ENCODE results near the gene MEIKIN.

The MEIKIN gene

GRCh38 chr5:131966551-131966950 lies 21.1 kb upstream of the MEIKIN start:
- H3K4me1 ChIP-seq (ENCODE audit: control insufficient read depth, low read length) = no peaks in the 10 kb centered on the region
- no peak overlapping the region for H3K4me3 ChIP-seq (ENCODE audit: low read length)
- H4K20me1 ChIP-seq (ENCODE audit: control insufficient read depth, insufficient read depth, low read depth, low read length) = no peaks in the 10 kb centered on the region

GRCh38 chr5:131965826-131966415 lies 20.5 kb upstream of the MEIKIN start:
- no peaks in the 10 kb centered on the region for H3K36me3 ChIP-seq (ENCODE audit: control insufficient read depth, low read length)
- H3K4me1 ChIP-seq (ENCODE audit: control insufficient read depth, low read length) = no peaks in the 10 kb centered on the region
- H3K27me3 ChIP-seq (ENCODE audit: control insufficient read depth, low read length) = no peaks in the 10 kb centered on the region
- H3K4me2 ChIP-seq (ENCODE audit: low read length) = no peak overlapping the region
- no peak overlapping the region for H3K4me3 ChIP-seq (ENCODE audit: low read length)
- no peaks in the 10 kb centered on the region for H4K20me1 ChIP-seq (ENCODE audit: control insufficient read depth, insufficient read depth, low read depth, low read length)
- H3F3A ChIP-seq (ENCODE audit: control insufficient read depth, insufficient read depth) = no peaks in the 10 kb centered on the region
- no peak overlapping the region for H3K27ac ChIP-seq (ENCODE audit: low read depth, low read length)
- no peaks in the 10 kb centered on the region for H3K79me2 ChIP-seq (ENCODE audit: control insufficient read depth, low read length)
- TF ChIP-seq EZH2phosphoT487 (IDR thresholded peaks at IDR 0.05; ENCODE audit: borderline replicate concordance, low read length) (no peak), CTCF (IDR thresholded peaks at IDR 0.05; ENCODE audit: low read depth, low read length, poor library complexity, severe bottlenecking) (no peak)
- no peaks in the 10 kb centered on the region for H3K9me3 ChIP-seq (ENCODE audit: control insufficient read depth, insufficient read depth, low read length)
- no peaks in the 10 kb centered on the region for H3K9me2 ChIP-seq (replicated peaks; ENCODE audit: control insufficient read depth, low read length)

More at GRCh38 chr5:131966551-131966950, 21.1 kb upstream of the MEIKIN start:
- Histone ChIP-seq H3F3A (ENCODE audit: control insufficient read depth, insufficient read depth) (no peaks in the 10 kb centered on the region), H3K36me3 (ENCODE audit: control insufficient read depth, low read length) (no peaks in the 10 kb centered on the region), H3K79me2 (ENCODE audit: control insufficient read depth, low read length) (no peaks in the 10 kb centered on the region), H3K27me3 (ENCODE audit: control insufficient read depth, low read length) (no peaks in the 10 kb centered on the region), H3K4me2 (ENCODE audit: low read length) (no peak overlapping the region), H3K9me2 (replicated peaks; ENCODE audit: control insufficient read depth, low read length) (no peaks in the 10 kb centered on the region), H3K27ac (ENCODE audit: low read depth, low read length) (no peak overlapping the region), H3K9me3 (ENCODE audit: control insufficient read depth, insufficient read depth, low read length) (no peaks in the 10 kb centered on the region)
- TF ChIP-seq EZH2phosphoT487 (IDR thresholded peaks at IDR 0.05; ENCODE audit: borderline replicate concordance, low read length) (no peak), CTCF (IDR thresholded peaks at IDR 0.05; ENCODE audit: low read depth, low read length, poor library complexity, severe bottlenecking) (no peak)

- H3K4me3 ChIP-seq (ENCODE audit: low read length) = no peak overlapping the region
- H3F3A ChIP-seq (ENCODE audit: control insufficient read depth, insufficient read depth) = no peaks in the 10 kb centered on the region
- no peaks in the 10 kb centered on the region for H3K36me3 ChIP-seq (ENCODE audit: control insufficient read depth, low read length)
- H3K4me2 ChIP-seq (ENCODE audit: low read length) = no peak overlapping the region
- H3K79me2 ChIP-seq (ENCODE audit: control insufficient read depth, low read length) = no peaks in the 10 kb centered on the region
- H3K27ac ChIP-seq (ENCODE audit: low read depth, low read length) = no peak overlapping the region
- H3K27me3 ChIP-seq (ENCODE audit: control insufficient read depth, low read length) = no peaks in the 10 kb centered on the region
- no peaks in the 10 kb centered on the region for H3K4me1 ChIP-seq (ENCODE audit: control insufficient read depth, low read length)
- TF ChIP-seq EZH2phosphoT487 (IDR thresholded peaks at IDR 0.05; ENCODE audit: borderline replicate concordance, low read length) = no peak
- no peak for TF ChIP-seq CTCF (IDR thresholded peaks at IDR 0.05; ENCODE audit: low read depth, low read length, poor library complexity, severe bottlenecking)
- H4K20me1 ChIP-seq (ENCODE audit: control insufficient read depth, insufficient read depth, low read depth, low read length) = no peaks in the 10 kb centered on the region
- no peaks in the 10 kb centered on the region for H3K9me2 ChIP-seq (replicated peaks; ENCODE audit: control insufficient read depth, low read length)
- H3K9me3 ChIP-seq (ENCODE audit: control insufficient read depth, insufficient read depth, low read length) = no peaks in the 10 kb centered on the region
Measured at GRCh38 chr5:131959906-131960305, 14.4 kb upstream of the MEIKIN start.
